Measurements from ENCODE around the gene GRK1. TPM values are rescaled to one million over a fixed set of nuclear protein-coding genes. Genes with fewer than 3 reads are reported as not detected.

GRK1 gene
- total and polyA plus RNA-seq, 2 experiments from 2014 or later: not detected

DNA sequence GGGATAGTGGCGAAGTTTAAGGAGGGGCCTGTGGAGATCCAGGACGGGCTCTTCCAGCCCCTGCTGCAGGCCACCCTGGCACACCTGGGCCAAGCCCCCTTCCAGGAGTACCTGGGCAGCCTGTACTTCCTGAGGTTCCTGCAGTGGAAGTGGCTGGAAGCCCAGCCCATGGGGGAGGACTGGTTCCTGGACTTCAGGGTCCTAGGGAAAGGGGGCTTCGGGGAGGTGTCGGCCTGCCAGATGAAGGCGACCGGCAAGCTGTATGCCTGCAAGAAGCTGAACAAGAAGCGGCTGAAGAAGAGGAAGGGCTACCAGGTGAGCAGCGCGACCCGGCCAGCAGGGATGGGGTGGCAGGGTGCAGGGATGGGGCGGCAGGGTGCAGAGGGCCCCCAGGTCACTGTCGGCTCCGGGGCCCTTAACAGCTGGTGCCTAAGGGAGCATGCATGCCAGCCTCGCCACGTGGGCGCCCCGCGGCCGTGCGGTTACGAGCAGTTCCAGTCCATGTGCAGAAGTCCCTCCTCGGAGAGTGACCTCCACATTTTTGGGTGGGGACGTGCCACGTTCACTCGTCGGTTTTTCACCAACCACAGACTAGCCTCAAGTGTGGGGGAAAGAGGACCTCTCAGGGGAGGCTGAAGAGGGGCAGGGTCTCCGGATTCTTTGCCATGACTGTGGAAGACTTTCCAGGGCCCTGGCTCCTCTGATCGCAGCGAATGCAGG lies 912 bp downstream of the GRK1 start:
- TF ChIP-seq JUNB (IDR thresholded peaks at IDR 0.05; ENCODE audit: unreplicated experiment): no peak
- TF ChIP-seq STAT1 (IDR thresholded peaks at IDR 0.05; ENCODE audit: unreplicated experiment): no peak
- TF ChIP-seq, protein P1, sequence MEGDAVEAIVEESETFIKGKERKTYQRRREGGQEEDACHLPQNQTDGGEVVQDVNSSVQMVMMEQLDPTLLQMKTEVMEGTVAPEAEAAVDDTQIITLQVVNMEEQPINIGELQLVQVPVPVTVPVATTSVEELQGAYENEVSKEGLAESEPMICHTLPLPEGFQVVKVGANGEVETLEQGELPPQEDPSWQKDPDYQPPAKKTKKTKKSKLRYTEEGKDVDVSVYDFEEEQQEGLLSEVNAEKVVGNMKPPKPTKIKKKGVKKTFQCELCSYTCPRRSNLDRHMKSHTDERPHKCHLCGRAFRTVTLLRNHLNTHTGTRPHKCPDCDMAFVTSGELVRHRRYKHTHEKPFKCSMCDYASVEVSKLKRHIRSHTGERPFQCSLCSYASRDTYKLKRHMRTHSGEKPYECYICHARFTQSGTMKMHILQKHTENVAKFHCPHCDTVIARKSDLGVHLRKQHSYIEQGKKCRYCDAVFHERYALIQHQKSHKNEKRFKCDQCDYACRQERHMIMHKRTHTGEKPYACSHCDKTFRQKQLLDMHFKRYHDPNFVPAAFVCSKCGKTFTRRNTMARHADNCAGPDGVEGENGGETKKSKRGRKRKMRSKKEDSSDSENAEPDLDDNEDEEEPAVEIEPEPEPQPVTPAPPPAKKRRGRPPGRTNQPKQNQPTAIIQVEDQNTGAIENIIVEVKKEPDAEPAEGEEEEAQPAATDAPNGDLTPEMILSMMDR (conservative IDR thresholded peaks at IDR 0.05; ENCODE audit: low read depth in 2 of 2): no peak
- TF ChIP-seq EZH2 (IDR thresholded peaks at IDR 0.05; ENCODE audit: low read depth, unreplicated experiment): no peak
- TF ChIP-seq, protein P2, sequence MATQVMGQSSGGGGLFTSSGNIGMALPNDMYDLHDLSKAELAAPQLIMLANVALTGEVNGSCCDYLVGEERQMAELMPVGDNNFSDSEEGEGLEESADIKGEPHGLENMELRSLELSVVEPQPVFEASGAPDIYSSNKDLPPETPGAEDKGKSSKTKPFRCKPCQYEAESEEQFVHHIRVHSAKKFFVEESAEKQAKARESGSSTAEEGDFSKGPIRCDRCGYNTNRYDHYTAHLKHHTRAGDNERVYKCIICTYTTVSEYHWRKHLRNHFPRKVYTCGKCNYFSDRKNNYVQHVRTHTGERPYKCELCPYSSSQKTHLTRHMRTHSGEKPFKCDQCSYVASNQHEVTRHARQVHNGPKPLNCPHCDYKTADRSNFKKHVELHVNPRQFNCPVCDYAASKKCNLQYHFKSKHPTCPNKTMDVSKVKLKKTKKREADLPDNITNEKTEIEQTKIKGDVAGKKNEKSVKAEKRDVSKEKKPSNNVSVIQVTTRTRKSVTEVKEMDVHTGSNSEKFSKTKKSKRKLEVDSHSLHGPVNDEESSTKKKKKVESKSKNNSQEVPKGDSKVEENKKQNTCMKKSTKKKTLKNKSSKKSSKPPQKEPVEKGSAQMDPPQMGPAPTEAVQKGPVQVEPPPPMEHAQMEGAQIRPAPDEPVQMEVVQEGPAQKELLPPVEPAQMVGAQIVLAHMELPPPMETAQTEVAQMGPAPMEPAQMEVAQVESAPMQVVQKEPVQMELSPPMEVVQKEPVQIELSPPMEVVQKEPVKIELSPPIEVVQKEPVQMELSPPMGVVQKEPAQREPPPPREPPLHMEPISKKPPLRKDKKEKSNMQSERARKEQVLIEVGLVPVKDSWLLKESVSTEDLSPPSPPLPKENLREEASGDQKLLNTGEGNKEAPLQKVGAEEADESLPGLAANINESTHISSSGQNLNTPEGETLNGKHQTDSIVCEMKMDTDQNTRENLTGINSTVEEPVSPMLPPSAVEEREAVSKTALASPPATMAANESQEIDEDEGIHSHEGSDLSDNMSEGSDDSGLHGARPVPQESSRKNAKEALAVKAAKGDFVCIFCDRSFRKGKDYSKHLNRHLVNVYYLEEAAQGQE (IDR thresholded peaks at IDR 0.05; ENCODE audit: unreplicated experiment): no peak
- no peak for TF ChIP-seq ZNF331 (CRISPR knock-in tag; IDR thresholded peaks at IDR 0.05; ENCODE audit: low read depth)
- no peak for TF ChIP-seq ZNF114 (CRISPR knock-in tag; IDR thresholded peaks at IDR 0.05)
- TF ChIP-seq EZH2phosphoT487 (IDR thresholded peaks at IDR 0.05; ENCODE audit: unreplicated experiment): no peak
- TF ChIP-seq, protein P3, sequence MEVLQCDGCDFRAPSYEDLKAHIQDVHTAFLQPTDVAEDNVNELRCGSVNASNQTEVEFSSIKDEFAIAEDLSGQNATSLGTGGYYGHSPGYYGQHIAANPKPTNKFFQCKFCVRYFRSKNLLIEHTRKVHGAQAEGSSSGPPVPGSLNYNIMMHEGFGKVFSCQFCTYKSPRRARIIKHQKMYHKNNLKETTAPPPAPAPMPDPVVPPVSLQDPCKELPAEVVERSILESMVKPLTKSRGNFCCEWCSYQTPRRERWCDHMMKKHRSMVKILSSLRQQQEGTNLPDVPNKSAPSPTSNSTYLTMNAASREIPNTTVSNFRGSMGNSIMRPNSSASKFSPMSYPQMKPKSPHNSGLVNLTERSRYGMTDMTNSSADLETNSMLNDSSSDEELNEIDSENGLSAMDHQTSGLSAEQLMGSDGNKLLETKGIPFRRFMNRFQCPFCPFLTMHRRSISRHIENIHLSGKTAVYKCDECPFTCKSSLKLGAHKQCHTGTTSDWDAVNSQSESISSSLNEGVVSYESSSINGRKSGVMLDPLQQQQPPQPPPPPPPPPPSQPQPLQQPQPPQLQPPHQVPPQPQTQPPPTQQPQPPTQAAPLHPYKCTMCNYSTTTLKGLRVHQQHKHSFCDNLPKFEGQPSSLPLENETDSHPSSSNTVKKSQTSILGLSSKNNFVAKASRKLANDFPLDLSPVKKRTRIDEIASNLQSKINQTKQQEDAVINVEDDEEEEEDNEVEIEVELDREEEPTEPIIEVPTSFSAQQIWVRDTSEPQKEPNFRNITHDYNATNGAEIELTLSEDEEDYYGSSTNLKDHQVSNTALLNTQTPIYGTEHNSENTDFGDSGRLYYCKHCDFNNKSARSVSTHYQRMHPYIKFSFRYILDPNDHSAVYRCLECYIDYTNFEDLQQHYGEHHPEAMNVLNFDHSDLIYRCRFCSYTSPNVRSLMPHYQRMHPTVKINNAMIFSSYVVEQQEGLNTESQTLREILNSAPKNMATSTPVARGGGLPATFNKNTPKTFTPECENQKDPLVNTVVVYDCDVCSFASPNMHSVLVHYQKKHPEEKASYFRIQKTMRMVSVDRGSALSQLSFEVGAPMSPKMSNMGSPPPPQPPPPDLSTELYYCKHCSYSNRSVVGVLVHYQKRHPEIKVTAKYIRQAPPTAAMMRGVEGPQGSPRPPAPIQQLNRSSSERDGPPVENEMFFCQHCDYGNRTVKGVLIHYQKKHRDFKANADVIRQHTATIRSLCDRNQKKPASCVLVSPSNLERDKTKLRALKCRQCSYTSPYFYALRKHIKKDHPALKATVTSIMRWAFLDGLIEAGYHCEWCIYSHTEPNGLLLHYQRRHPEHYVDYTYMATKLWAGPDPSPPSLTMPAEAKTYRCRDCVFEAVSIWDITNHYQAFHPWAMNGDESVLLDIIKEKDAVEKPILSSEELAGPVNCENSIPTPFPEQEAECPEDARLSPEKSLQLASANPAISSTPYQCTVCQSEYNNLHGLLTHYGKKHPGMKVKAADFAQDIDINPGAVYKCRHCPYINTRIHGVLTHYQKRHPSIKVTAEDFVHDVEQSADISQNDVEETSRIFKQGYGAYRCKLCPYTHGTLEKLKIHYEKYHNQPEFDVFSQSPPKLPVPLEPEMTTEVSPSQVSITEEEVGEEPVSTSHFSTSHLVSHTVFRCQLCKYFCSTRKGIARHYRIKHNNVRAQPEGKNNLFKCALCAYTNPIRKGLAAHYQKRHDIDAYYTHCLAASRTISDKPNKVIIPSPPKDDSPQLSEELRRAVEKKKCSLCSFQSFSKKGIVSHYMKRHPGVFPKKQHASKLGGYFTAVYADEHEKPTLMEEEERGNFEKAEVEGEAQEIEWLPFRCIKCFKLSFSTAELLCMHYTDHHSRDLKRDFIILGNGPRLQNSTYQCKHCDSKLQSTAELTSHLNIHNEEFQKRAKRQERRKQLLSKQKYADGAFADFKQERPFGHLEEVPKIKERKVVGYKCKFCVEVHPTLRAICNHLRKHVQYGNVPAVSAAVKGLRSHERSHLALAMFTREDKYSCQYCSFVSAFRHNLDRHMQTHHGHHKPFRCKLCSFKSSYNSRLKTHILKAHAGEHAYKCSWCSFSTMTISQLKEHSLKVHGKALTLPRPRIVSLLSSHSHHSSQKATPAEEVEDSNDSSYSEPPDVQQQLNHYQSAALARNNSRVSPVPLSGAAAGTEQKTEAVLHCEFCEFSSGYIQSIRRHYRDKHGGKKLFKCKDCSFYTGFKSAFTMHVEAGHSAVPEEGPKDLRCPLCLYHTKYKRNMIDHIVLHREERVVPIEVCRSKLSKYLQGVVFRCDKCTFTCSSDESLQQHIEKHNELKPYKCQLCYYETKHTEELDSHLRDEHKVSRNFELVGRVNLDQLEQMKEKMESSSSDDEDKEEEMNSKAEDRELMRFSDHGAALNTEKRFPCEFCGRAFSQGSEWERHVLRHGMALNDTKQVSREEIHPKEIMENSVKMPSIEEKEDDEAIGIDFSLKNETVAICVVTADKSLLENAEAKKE (CRISPR knock-in tag; IDR thresholded peaks at IDR 0.05): no peak
- TF ChIP-seq, protein P4, sequence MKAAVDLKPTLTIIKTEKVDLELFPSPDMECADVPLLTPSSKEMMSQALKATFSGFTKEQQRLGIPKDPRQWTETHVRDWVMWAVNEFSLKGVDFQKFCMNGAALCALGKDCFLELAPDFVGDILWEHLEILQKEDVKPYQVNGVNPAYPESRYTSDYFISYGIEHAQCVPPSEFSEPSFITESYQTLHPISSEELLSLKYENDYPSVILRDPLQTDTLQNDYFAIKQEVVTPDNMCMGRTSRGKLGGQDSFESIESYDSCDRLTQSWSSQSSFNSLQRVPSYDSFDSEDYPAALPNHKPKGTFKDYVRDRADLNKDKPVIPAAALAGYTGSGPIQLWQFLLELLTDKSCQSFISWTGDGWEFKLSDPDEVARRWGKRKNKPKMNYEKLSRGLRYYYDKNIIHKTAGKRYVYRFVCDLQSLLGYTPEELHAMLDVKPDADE (IDR thresholded peaks at IDR 0.05): no peak
- TF ChIP-seq CREB1 (CRISPR knock-in tag; IDR thresholded peaks at IDR 0.05; ENCODE audit: low read depth): no peak
- no peak for TF ChIP-seq POLR2AphosphoS5 (IDR thresholded peaks at IDR 0.05; ENCODE audit: low read depth)
- TF ChIP-seq NANOG (IDR thresholded peaks at IDR 0.05; ENCODE audit: borderline replicate concordance): no peak
- peaks cover 6% of the 10 kb centered on the region for H3K27me3 Mint-ChIP-seq (ENCODE audit: insufficient read depth, low read depth, poor library complexity)
- ATAC-seq (no peak), DNase-seq (ENCODE audit: low spot score) (no peak)
- H3K27me3 ChIP-seq (ENCODE audit: insufficient read depth): no peaks in the 10 kb centered on the region
- H2AFZ ChIP-seq: no peak overlapping the region
- H3K79me2 ChIP-seq (replicated peaks; ENCODE audit: insufficient read depth): no peaks in the 10 kb centered on the region
- no peak overlapping the region for H3K4me3 ChIP-seq
- no peak overlapping the region for H3K4me3 Mint-ChIP-seq
- peaks cover 5% of the 10 kb centered on the region; the same call in 2 of the 3 replicates for H3K4me1 Mint-ChIP-seq
- no peaks in the 10 kb centered on the region for H3K36me3 Mint-ChIP-seq (ENCODE audit: low read depth)
- no peaks in the 10 kb centered on the region for H3F3A ChIP-seq (replicated peaks; ENCODE audit: low read depth)
- no peaks in the 10 kb centered on the region for H3K36me3 ChIP-seq (ENCODE audit: insufficient read depth)
- no peaks in the 10 kb centered on the region for H3K9me2 ChIP-seq (ENCODE audit: insufficient read depth)
- H3K9me3 Mint-ChIP-seq: peaks cover 3% of the 10 kb centered on the region; the same call in 1 of the 3 replicates
- H3K4me2 ChIP-seq: no peak overlapping the region
- H3K27ac ChIP-seq (ENCODE audit: low read depth): no peak overlapping the region
- H4K20me1 ChIP-seq (replicated peaks; ENCODE audit: insufficient read depth): no peaks in the 10 kb centered on the region
- no peaks in the 10 kb centered on the region for H3K4me1 ChIP-seq (ENCODE audit: insufficient read depth)
- H3K27ac Mint-ChIP-seq: no peak overlapping the region

Measured in GM23338 (cell line).